Kidney epithelial cell (primary cell): ENCODE results near the gene PQBP1. TPM values are rescaled to one million over a fixed set of nuclear protein-coding genes. Genes with fewer than 3 reads are reported as not detected.

Experiments used
- DNase-seq: peaks from one replicate; pipeline ENCODE4 v3.0.0-alpha.2; 2010; ENCODE audit warnings: low read depth
- H3K27me3 ChIP-seq: 2 replicates; pipeline ENCODE4 v1.6.0; 2011; ENCODE audit warnings: low read length; ENCODE audit not compliant: control insufficient read depth, insufficient read depth
- H3K36me3 ChIP-seq: 2 replicates; pipeline ENCODE4 v1.5.1; 2011; ENCODE audit warnings: low read length; ENCODE audit not compliant: control insufficient read depth, insufficient read depth
- H3K4me3 ChIP-seq: 2 replicates; pipeline ENCODE4 v1.5.1; 2011; ENCODE audit warnings: low read depth, mild to moderate bottlenecking, control low read depth, low read length
- total RNA-seq: library from RNA; depleted of rRNA; stranded (reverse); fragments of >200 nt; gene quantifications from 2 replicates; pipeline ENCODE4 v1.2.3, GENCODE V29; 2015
- TF ChIP-seq, protein P1 (sequence below): IDR thresholded peaks from 2 replicates; pipeline ENCODE4 v1.5.1; 2011; ENCODE audit warnings: mild to moderate bottlenecking, moderate library complexity, low read length, control low read depth, inconsistent platforms; ENCODE audit not compliant: insufficient read depth, poor library complexity, severe bottlenecking

The PQBP1 gene
- total RNA-seq, 1 donor from 2014 or later, result 73.2 TPM

- H3K36me3 ChIP-seq, result no peaks in the 10 kb centered on the region
- TF ChIP-seq, protein P1, sequence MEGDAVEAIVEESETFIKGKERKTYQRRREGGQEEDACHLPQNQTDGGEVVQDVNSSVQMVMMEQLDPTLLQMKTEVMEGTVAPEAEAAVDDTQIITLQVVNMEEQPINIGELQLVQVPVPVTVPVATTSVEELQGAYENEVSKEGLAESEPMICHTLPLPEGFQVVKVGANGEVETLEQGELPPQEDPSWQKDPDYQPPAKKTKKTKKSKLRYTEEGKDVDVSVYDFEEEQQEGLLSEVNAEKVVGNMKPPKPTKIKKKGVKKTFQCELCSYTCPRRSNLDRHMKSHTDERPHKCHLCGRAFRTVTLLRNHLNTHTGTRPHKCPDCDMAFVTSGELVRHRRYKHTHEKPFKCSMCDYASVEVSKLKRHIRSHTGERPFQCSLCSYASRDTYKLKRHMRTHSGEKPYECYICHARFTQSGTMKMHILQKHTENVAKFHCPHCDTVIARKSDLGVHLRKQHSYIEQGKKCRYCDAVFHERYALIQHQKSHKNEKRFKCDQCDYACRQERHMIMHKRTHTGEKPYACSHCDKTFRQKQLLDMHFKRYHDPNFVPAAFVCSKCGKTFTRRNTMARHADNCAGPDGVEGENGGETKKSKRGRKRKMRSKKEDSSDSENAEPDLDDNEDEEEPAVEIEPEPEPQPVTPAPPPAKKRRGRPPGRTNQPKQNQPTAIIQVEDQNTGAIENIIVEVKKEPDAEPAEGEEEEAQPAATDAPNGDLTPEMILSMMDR, result no peak
- DNase-seq, result no peak
Observed at GRCh38 chrX:48897157-48897624, 539 bp upstream of the PQBP1 start.

GRCh38 chrX:48899078-48899410 lies 1.3 kb downstream of the PQBP1 start:
- no peak for DNase-seq
- TF ChIP-seq, protein P1, result no peak
- H3K27me3 ChIP-seq, result no peaks in the 10 kb centered on the region
- no peak overlapping the region for H3K4me3 ChIP-seq
- H3K36me3 ChIP-seq, result no peaks in the 10 kb centered on the region

More at GRCh38 chrX:48897157-48897624, 539 bp upstream of the PQBP1 start:
- Histone ChIP-seq H3K27me3 (no peaks in the 10 kb centered on the region), H3K4me3 (peak overlapping the region; percentile 84)

DNA sequence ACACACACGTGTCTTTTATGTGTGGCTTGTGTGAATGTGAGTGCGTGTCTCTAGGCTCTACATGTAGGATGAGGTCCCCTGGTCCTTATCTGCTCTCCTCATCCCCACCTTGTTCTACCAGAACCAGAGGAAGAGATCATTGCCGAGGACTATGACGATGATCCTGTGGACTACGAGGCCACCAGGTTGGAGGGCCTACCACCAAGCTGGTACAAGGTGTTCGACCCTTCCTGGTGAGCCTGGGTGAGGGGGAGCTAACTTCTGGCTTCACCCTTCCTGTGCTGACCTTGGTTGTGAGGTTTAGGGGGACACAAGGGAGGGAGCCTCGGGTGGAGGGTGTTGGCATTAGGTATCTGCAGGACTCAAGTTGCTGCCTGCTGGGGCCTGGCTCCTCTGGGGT lies 3.3 kb downstream of the PQBP1 start:
- no peak for DNase-seq
- no peaks in the 10 kb centered on the region for H3K27me3 ChIP-seq
- H3K4me3 ChIP-seq, result no peak overlapping the region
- no peaks in the 10 kb centered on the region for H3K36me3 ChIP-seq
- TF ChIP-seq, protein P1, result no peak

GRCh38 chrX:48902135-48902534 lies 4.4 kb downstream of the PQBP1 start:
- no peak overlapping the region for H3K4me3 ChIP-seq
- H3K27me3 ChIP-seq, result no peaks in the 10 kb centered on the region
- TF ChIP-seq, protein P1, result no peak
- no peak for DNase-seq
- H3K36me3 ChIP-seq, result no peaks in the 10 kb centered on the region

- H3K36me3 ChIP-seq, result no peaks in the 10 kb centered on the region
- H3K27me3 ChIP-seq, result no peaks in the 10 kb centered on the region
- TF ChIP-seq, protein P1, result no peak
- H3K4me3 ChIP-seq, result no peak overlapping the region
- DNase-seq, result no peak
Observed at GRCh38 chrX:48902776-48903175, 5.0 kb downstream of the PQBP1 start.

DNA sequence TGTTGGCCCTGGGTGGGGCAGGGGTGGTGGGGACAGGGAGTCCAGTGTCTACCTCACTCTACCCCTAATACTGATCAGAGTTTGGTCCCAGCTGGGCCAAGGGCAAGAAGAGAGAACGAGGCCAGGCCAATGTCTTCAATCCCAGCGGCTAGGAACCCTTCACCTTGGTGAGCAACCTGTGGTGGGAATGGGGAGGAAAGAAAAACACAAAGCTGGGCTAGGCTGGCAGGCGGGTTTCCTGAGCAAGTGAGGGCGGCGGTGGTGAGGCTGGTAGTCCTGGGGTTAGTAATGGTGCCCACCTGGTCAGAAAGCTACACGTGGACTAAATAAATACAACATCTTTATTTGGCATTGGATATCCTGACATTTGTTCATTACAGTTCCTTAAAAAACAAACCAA lies 5.6 kb downstream of the PQBP1 start:
- no peak overlapping the region for H3K4me3 ChIP-seq
- no peaks in the 10 kb centered on the region for H3K27me3 ChIP-seq
- H3K36me3 ChIP-seq, result no peaks in the 10 kb centered on the region
- no peak for DNase-seq
- TF ChIP-seq, protein P1, result no peak
